ENCODE data around the gene SAYSD1. TPM values are rescaled to one million over a fixed set of nuclear protein-coding genes. Genes with fewer than 3 reads are reported as not detected.

The SAYSD1 gene
- total RNA-seq, 1 donor from 2014 or later = 8.2 TPM

GRCh38 chr6:39130691-39131090 lies 15.7 kb upstream of the SAYSD1 start:
- no peak overlapping the region for H2AFZ ChIP-seq (replicated peaks)
- no peak overlapping the region for H3K27ac ChIP-seq
- no peaks in the 10 kb centered on the region for H3K9me3 ChIP-seq (ENCODE audit: low read depth)
- DNase-seq (ENCODE audit: low spot score) = no peak
- H3K4me3 ChIP-seq = no peak overlapping the region
- Mint-ChIP-seq H3K4me3 (no peak overlapping the region), H3K27me3 (ENCODE audit: insufficient read depth, low read depth) (no peaks in the 10 kb centered on the region), H3K4me1 (no peaks in the 10 kb centered on the region), H3K36me3 (no peaks in the 10 kb centered on the region), H3K27ac (no peak overlapping the region), H3K9me3 (no peaks in the 10 kb centered on the region)
- no peaks in the 10 kb centered on the region for H3K79me2 ChIP-seq (ENCODE audit: low read depth)
- peaks cover 10% of the 10 kb centered on the region for H3K4me1 ChIP-seq
- no peaks in the 10 kb centered on the region for H4K20me1 ChIP-seq (ENCODE audit: low read depth)
- H3K36me3 ChIP-seq = no peaks in the 10 kb centered on the region
- H3F3A ChIP-seq (ENCODE audit: low read depth) = no peaks in the 10 kb centered on the region
- TF ChIP-seq EZH2phosphoT487 (IDR thresholded peaks at IDR 0.05) (no peak), EZH2 (IDR thresholded peaks at IDR 0.05) (no peak), CTCF (IDR thresholded peaks at IDR 0.05) (no peak)
- H3K9ac ChIP-seq = no peak overlapping the region
- H3K27me3 ChIP-seq = no peaks in the 10 kb centered on the region
- peak overlapping the region; percentile 22 for H3K4me2 ChIP-seq

- Histone ChIP-seq H3F3A (ENCODE audit: low read depth) (no peaks in the 10 kb centered on the region), H4K20me1 (ENCODE audit: low read depth) (no peaks in the 10 kb centered on the region), H3K9ac (no peak overlapping the region), H3K36me3 (no peaks in the 10 kb centered on the region), H3K27ac (no peak overlapping the region), H3K79me2 (ENCODE audit: low read depth) (no peaks in the 10 kb centered on the region), H3K4me1 (peaks cover 10% of the 10 kb centered on the region), H3K4me3 (no peak overlapping the region), H3K27me3 (peaks cover 2% of the 10 kb centered on the region), H3K9me3 (ENCODE audit: low read depth) (no peaks in the 10 kb centered on the region), H2AFZ (replicated peaks) (no peak overlapping the region), H3K4me2 (no peak overlapping the region)
- no peak overlapping the region for H3K4me3 Mint-ChIP-seq
- H3K27me3 Mint-ChIP-seq (ENCODE audit: insufficient read depth, low read depth) = no peaks in the 10 kb centered on the region
- TF ChIP-seq EZH2 (IDR thresholded peaks at IDR 0.05) (no peak), CTCF (IDR thresholded peaks at IDR 0.05) (no peak), EZH2phosphoT487 (IDR thresholded peaks at IDR 0.05) (no peak)
- DNase-seq (ENCODE audit: low spot score) = no peak
- no peaks in the 10 kb centered on the region for H3K9me3 Mint-ChIP-seq
- no peaks in the 10 kb centered on the region for H3K36me3 Mint-ChIP-seq
- H3K4me1 Mint-ChIP-seq = no peaks in the 10 kb centered on the region
- no peak overlapping the region for H3K27ac Mint-ChIP-seq
These were observed 13.8 kb upstream of the SAYSD1 start for GRCh38 chr6:39128832-39129231.

GRCh38 chr6:39128106-39128505 lies 13.1 kb upstream of the SAYSD1 start:
- TF ChIP-seq EZH2phosphoT487 (IDR thresholded peaks at IDR 0.05) (no peak), EZH2 (IDR thresholded peaks at IDR 0.05) (no peak), CTCF (IDR thresholded peaks at IDR 0.05) (no peak)
- peaks cover 10% of the 10 kb centered on the region for H3K4me1 ChIP-seq
- H3K79me2 ChIP-seq (ENCODE audit: low read depth) = no peaks in the 10 kb centered on the region
- H3K9me3 ChIP-seq (ENCODE audit: low read depth) = no peaks in the 10 kb centered on the region
- no peak for DNase-seq (ENCODE audit: low spot score)
- H3K9me3 Mint-ChIP-seq = no peaks in the 10 kb centered on the region
- no peaks in the 10 kb centered on the region for H4K20me1 ChIP-seq (ENCODE audit: low read depth)
- peaks cover 2% of the 10 kb centered on the region for H3K27me3 ChIP-seq
- H3K36me3 ChIP-seq = no peaks in the 10 kb centered on the region
- no peak overlapping the region for H3K4me3 ChIP-seq
- H3F3A ChIP-seq (ENCODE audit: low read depth) = no peaks in the 10 kb centered on the region
- no peaks in the 10 kb centered on the region for H3K27me3 Mint-ChIP-seq (ENCODE audit: insufficient read depth, low read depth)
- no peaks in the 10 kb centered on the region for H3K4me1 Mint-ChIP-seq
- H3K27ac Mint-ChIP-seq = no peak overlapping the region
- no peak overlapping the region for H3K9ac ChIP-seq
- H3K4me2 ChIP-seq = no peak overlapping the region
- H3K36me3 Mint-ChIP-seq = no peaks in the 10 kb centered on the region
- no peak overlapping the region for H3K27ac ChIP-seq
- no peak overlapping the region for H3K4me3 Mint-ChIP-seq
- no peak overlapping the region for H2AFZ ChIP-seq (replicated peaks)

Data from neural progenitor cell (in vitro differentiated cells).